OCI-LY1 (cell line): ENCODE data around the gene PDE4D.

Source experiments
- H2AFZ ChIP-seq: fragments of 200-600 bp; sonication (generic), shearing (Covaris generic); 2 replicates; pipeline ENCODE4 v1.6.0; 2014; ENCODE audit warnings: antibody characterized with exemption, mild to moderate bottlenecking, low read length
- H3F3A ChIP-seq: fragments of 200-600 bp; sonication (generic), shearing (Covaris generic); 2 replicates; pipeline ENCODE4 v1.6.0; 2014; ENCODE audit warnings: mild to moderate bottlenecking, antibody characterized with exemption, low read length, moderate library complexity; ENCODE audit not compliant: insufficient read depth
- H3K27ac ChIP-seq: fragments of 200-600 bp; sonication (generic); 2 replicates; pipeline ENCODE4 v1.5.1; 2014; ENCODE audit warnings: low read length, mixed run types, mild to moderate bottlenecking, low read depth; ENCODE audit not compliant: poor library complexity, severe bottlenecking
- H3K27me3 ChIP-seq: fragments of 200-600 bp; sonication (generic); 2 replicates; pipeline ENCODE4 v1.6.0; 2014; ENCODE audit warnings: antibody characterized with exemption, mild to moderate bottlenecking, low read length, moderate library complexity; ENCODE audit not compliant: insufficient read depth
- H3K36me3 ChIP-seq: fragments of 200-600 bp; sonication (generic); 2 replicates; pipeline ENCODE4 v1.6.1; 2014; ENCODE audit warnings: mild to moderate bottlenecking, antibody characterized with exemption, low read length, moderate library complexity, mixed read lengths; ENCODE audit not compliant: insufficient read depth
- H3K4me1 ChIP-seq: fragments of 200-600 bp; sonication (generic); 2 replicates; pipeline ENCODE4 v1.5.1; 2014; ENCODE audit warnings: mild to moderate bottlenecking, low read length, moderate library complexity; ENCODE audit not compliant: insufficient read depth, severe bottlenecking
- H3K4me2 ChIP-seq: fragments of 200-600 bp; sonication (generic), shearing (Covaris generic); 2 replicates; pipeline ENCODE4 v1.6.1; 2014; ENCODE audit warnings: low read length
- H3K4me3 ChIP-seq: fragments of 200-600 bp; sonication (generic); 2 replicates; pipeline ENCODE4 v1.5.1; 2014; ENCODE audit warnings: low read length, low read depth, mild to moderate bottlenecking, mixed read lengths; ENCODE audit not compliant: poor library complexity, severe bottlenecking
- H3K79me2 ChIP-seq: fragments of 200-600 bp; shearing (Covaris generic); 2 replicates; pipeline ENCODE4 v1.6.1; 2016; ENCODE audit warnings: mixed run types, low read length, mixed read lengths; ENCODE audit not compliant: insufficient read depth
- H3K9ac ChIP-seq: fragments of 200-600 bp; sonication (generic), shearing (Covaris generic); 2 replicates; pipeline ENCODE4 v1.6.1; 2014; ENCODE audit warnings: mild to moderate bottlenecking, low read length, mixed read lengths
- H3K9me2 ChIP-seq: fragments of 200-600 bp; sonication (generic), shearing (Covaris generic); 2 replicates; pipeline ENCODE4 v1.6.1; 2014; ENCODE audit warnings: low read depth, mild to moderate bottlenecking, low read length, mixed read lengths
- H3K9me3 ChIP-seq: fragments of 200-600 bp; shearing (Covaris generic); 2 replicates; pipeline ENCODE4 v1.6.1; 2014; ENCODE audit warnings: low read length, mixed read lengths
- H4K20me1 ChIP-seq: fragments of 200-600 bp; sonication (generic), shearing (Covaris generic); 2 replicates; pipeline ENCODE4 v1.6.0; 2016; ENCODE audit warnings: mild to moderate bottlenecking, low read length; ENCODE audit not compliant: insufficient read depth
- EZH2 ChIP-seq: fragments of 200-600 bp; sonication (generic), shearing (Covaris generic); IDR thresholded peaks from 2 replicates; pipeline ENCODE4 v1.8.0; 2017; ENCODE audit warnings: borderline replicate concordance, mixed run types, mild to moderate bottlenecking, antibody characterized with exemption, low read length, moderate library complexity, mixed read lengths
- TF ChIP-seq, protein P1 (sequence below): fragments of 200-600 bp; sonication (generic), shearing (Covaris generic); IDR thresholded peaks from 2 replicates; pipeline ENCODE4 v1.5.1; 2017; ENCODE audit warnings: mild to moderate bottlenecking, antibody characterized with exemption, low read length, moderate library complexity, mixed read lengths

Gene PDE4D

GRCh38 chr5:59847586-59847985, 45.9 kb downstream of the PDE4D start:
- no peaks in the 10 kb centered on the region for H3K4me1 ChIP-seq

GRCh38 chr5:59845730-59846129, 47.8 kb downstream of the PDE4D start:
- no peak overlapping the region for H3K4me2 ChIP-seq
- H3K9me3 ChIP-seq, result no peaks in the 10 kb centered on the region
- no peaks in the 10 kb centered on the region for H3F3A ChIP-seq
- TF ChIP-seq EZH2, result no peak
- TF ChIP-seq, protein P1, sequence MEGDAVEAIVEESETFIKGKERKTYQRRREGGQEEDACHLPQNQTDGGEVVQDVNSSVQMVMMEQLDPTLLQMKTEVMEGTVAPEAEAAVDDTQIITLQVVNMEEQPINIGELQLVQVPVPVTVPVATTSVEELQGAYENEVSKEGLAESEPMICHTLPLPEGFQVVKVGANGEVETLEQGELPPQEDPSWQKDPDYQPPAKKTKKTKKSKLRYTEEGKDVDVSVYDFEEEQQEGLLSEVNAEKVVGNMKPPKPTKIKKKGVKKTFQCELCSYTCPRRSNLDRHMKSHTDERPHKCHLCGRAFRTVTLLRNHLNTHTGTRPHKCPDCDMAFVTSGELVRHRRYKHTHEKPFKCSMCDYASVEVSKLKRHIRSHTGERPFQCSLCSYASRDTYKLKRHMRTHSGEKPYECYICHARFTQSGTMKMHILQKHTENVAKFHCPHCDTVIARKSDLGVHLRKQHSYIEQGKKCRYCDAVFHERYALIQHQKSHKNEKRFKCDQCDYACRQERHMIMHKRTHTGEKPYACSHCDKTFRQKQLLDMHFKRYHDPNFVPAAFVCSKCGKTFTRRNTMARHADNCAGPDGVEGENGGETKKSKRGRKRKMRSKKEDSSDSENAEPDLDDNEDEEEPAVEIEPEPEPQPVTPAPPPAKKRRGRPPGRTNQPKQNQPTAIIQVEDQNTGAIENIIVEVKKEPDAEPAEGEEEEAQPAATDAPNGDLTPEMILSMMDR, result no peak
- no peaks in the 10 kb centered on the region for H3K9me2 ChIP-seq
- H3K4me1 ChIP-seq, result no peaks in the 10 kb centered on the region
- no peak overlapping the region for H3K27ac ChIP-seq
- no peaks in the 10 kb centered on the region for H3K27me3 ChIP-seq
- H3K79me2 ChIP-seq, result no peaks in the 10 kb centered on the region
- no peaks in the 10 kb centered on the region for H4K20me1 ChIP-seq
- H3K36me3 ChIP-seq, result no peaks in the 10 kb centered on the region
- no peak overlapping the region for H3K4me3 ChIP-seq
- H3K9ac ChIP-seq, result no peak overlapping the region
- no peak overlapping the region for H2AFZ ChIP-seq

More at GRCh38 chr5:59847586-59847985, 45.9 kb downstream of the PDE4D start:
- H3K27me3 ChIP-seq, result no peaks in the 10 kb centered on the region
- H3K4me3 ChIP-seq, result no peak overlapping the region
- no peaks in the 10 kb centered on the region for H3K79me2 ChIP-seq
- no peaks in the 10 kb centered on the region for H3K9me2 ChIP-seq
- H3K36me3 ChIP-seq, result no peaks in the 10 kb centered on the region
- H4K20me1 ChIP-seq, result no peaks in the 10 kb centered on the region
- H3K4me2 ChIP-seq, result no peak overlapping the region
- H3F3A ChIP-seq, result no peaks in the 10 kb centered on the region
- TF ChIP-seq EZH2, result no peak
- TF ChIP-seq, protein P1, result no peak
- H3K9me3 ChIP-seq, result no peaks in the 10 kb centered on the region
- H3K27ac ChIP-seq, result no peak overlapping the region
- H3K9ac ChIP-seq, result no peak overlapping the region
- H2AFZ ChIP-seq, result no peak overlapping the region

- TF ChIP-seq, protein P1, result no peak
- no peak for TF ChIP-seq EZH2
Observed at GRCh38 chr5:59843511-59844213, 49.9 kb downstream of the PDE4D start.

More at GRCh38 chr5:59843511-59844213, 49.9 kb downstream of the PDE4D start:
- no peak overlapping the region for H3K4me2 ChIP-seq
- no peaks in the 10 kb centered on the region for H3K79me2 ChIP-seq
- no peaks in the 10 kb centered on the region for H3K36me3 ChIP-seq
- no peaks in the 10 kb centered on the region for H3F3A ChIP-seq
- no peaks in the 10 kb centered on the region for H3K9me2 ChIP-seq
- H3K4me1 ChIP-seq, result no peaks in the 10 kb centered on the region
- H2AFZ ChIP-seq, result no peak overlapping the region
- no peaks in the 10 kb centered on the region for H4K20me1 ChIP-seq
- H3K9me3 ChIP-seq, result no peaks in the 10 kb centered on the region
- no peaks in the 10 kb centered on the region for H3K27me3 ChIP-seq
- H3K27ac ChIP-seq, result no peak overlapping the region
- H3K4me3 ChIP-seq, result no peak overlapping the region
- no peak overlapping the region for H3K9ac ChIP-seq
